Measurements from ENCODE around the gene U2AF2.

U2AF2 gene

GRCh38 chr19:55656988-55657747 is 2.3 kb downstream of the U2AF2 start:
- Histone ChIP-seq H3K9me2 (replicated peaks; ENCODE audit: insufficient read depth, low read length) (no peaks in the 10 kb centered on the region), H2AFZ (ENCODE audit: low read length) (no peak overlapping the region), H3K79me2 (ENCODE audit: low read length) (peaks cover 73% of the 10 kb centered on the region), H3K27me3 (replicated peaks; ENCODE audit: insufficient read depth, low read length) (no peaks in the 10 kb centered on the region), H3K4me2 (ENCODE audit: low read depth, low read length) (peak overlapping the region; percentile 99), H3K4me1 (ENCODE audit: low read length) (peaks cover 20% of the 10 kb centered on the region; the same call in 1 of the 2 replicates), H3K9ac (ENCODE audit: low read length) (peak overlapping the region; percentile 100; the same call in 1 of the 2 replicates), H3K36me3 (replicated peaks; ENCODE audit: insufficient read depth, low read length) (peaks cover 2% of the 10 kb centered on the region; the same call in 1 of the 2 replicates), H3K27ac (ENCODE audit: low read length) (no peak overlapping the region), H3K9me3 (replicated peaks; ENCODE audit: insufficient read depth, low read length) (no peaks in the 10 kb centered on the region), H3K4me3 (ENCODE audit: low read length) (peak overlapping the region; percentile 91), H3F3A (ENCODE audit: insufficient read depth, low read length) (peaks cover 4% of the 10 kb centered on the region; the same call in 1 of the 2 replicates), H4K20me1 (ENCODE audit: insufficient read depth, low read length) (peaks cover 41% of the 10 kb centered on the region)
- TF ChIP-seq CTCF (IDR thresholded peaks at IDR 0.05; ENCODE audit: low read length) (no peak), EZH2 (optimal IDR thresholded peaks at IDR 0.05; ENCODE audit: low read depth, low read length) (no peak), EZH2phosphoT487 (IDR thresholded peaks at IDR 0.05; ENCODE audit: low read length) (no peak)
- DNase-seq, result peak; percentile 14

- Histone ChIP-seq H3K27ac (ENCODE audit: low read length) (no peak overlapping the region), H3K36me3 (replicated peaks; ENCODE audit: insufficient read depth, low read length) (peaks cover 9% of the 10 kb centered on the region), H3K4me1 (ENCODE audit: low read length) (peaks cover 20% of the 10 kb centered on the region; the same call in 1 of the 2 replicates), H3K9ac (ENCODE audit: low read length) (no peak overlapping the region), H3K4me2 (ENCODE audit: low read depth, low read length) (no peak overlapping the region), H3F3A (ENCODE audit: insufficient read depth, low read length) (peaks cover 4% of the 10 kb centered on the region; the same call in 1 of the 2 replicates), H4K20me1 (ENCODE audit: insufficient read depth, low read length) (peaks cover 48% of the 10 kb centered on the region), H3K27me3 (replicated peaks; ENCODE audit: insufficient read depth, low read length) (no peaks in the 10 kb centered on the region), H3K4me3 (ENCODE audit: low read length) (no peak overlapping the region), H2AFZ (ENCODE audit: low read length) (no peak overlapping the region), H3K79me2 (ENCODE audit: low read length) (peaks cover 91% of the 10 kb centered on the region), H3K9me3 (replicated peaks; ENCODE audit: insufficient read depth, low read length) (no peaks in the 10 kb centered on the region), H3K9me2 (replicated peaks; ENCODE audit: insufficient read depth, low read length) (no peaks in the 10 kb centered on the region)
- DNase-seq, result no peak
- no peak for TF ChIP-seq EZH2phosphoT487 (IDR thresholded peaks at IDR 0.05; ENCODE audit: low read length)
- TF ChIP-seq EZH2 (optimal IDR thresholded peaks at IDR 0.05; ENCODE audit: low read depth, low read length), result no peak
- no peak for TF ChIP-seq CTCF (IDR thresholded peaks at IDR 0.05; ENCODE audit: low read length)
These were observed 4.1 kb downstream of the U2AF2 start for GRCh38 chr19:55658846-55659459.

GRCh38 chr19:55659822-55660221 is 5.0 kb downstream of the U2AF2 start:
- H3K9ac ChIP-seq (ENCODE audit: low read length), result no peak overlapping the region
- peaks cover 20% of the 10 kb centered on the region; the same call in 1 of the 2 replicates for H3K4me1 ChIP-seq (ENCODE audit: low read length)
- no peaks in the 10 kb centered on the region for H3K9me2 ChIP-seq (replicated peaks; ENCODE audit: insufficient read depth, low read length)
- H3K4me3 ChIP-seq (ENCODE audit: low read length), result no peak overlapping the region
- H3F3A ChIP-seq (ENCODE audit: insufficient read depth, low read length), result peaks cover 4% of the 10 kb centered on the region; the same call in 1 of the 2 replicates
- H4K20me1 ChIP-seq (ENCODE audit: insufficient read depth, low read length), result peaks cover 48% of the 10 kb centered on the region
- TF ChIP-seq EZH2 (optimal IDR thresholded peaks at IDR 0.05; ENCODE audit: low read depth, low read length) (no peak), EZH2phosphoT487 (IDR thresholded peaks at IDR 0.05; ENCODE audit: low read length) (no peak), CTCF (IDR thresholded peaks at IDR 0.05; ENCODE audit: low read length) (no peak)
- H3K27ac ChIP-seq (ENCODE audit: low read length), result no peak overlapping the region
- H3K27me3 ChIP-seq (replicated peaks; ENCODE audit: insufficient read depth, low read length), result no peaks in the 10 kb centered on the region
- DNase-seq, result no peak
- peaks cover 99% of the 10 kb centered on the region for H3K79me2 ChIP-seq (ENCODE audit: low read length)
- H2AFZ ChIP-seq (ENCODE audit: low read length), result no peak overlapping the region
- H3K4me2 ChIP-seq (ENCODE audit: low read depth, low read length), result no peak overlapping the region
- H3K36me3 ChIP-seq (replicated peaks; ENCODE audit: insufficient read depth, low read length), result peaks cover 14% of the 10 kb centered on the region
- no peaks in the 10 kb centered on the region for H3K9me3 ChIP-seq (replicated peaks; ENCODE audit: insufficient read depth, low read length)

Measured in MM.1S (cell line).